Left ventricle myocardium inferior (tissue), 1 donor: Measurements from ENCODE around the gene NMNAT2. TPM values are rescaled to one million over a fixed set of nuclear protein-coding genes. Genes with fewer than 3 reads are reported as not detected.

Experiments used
- DNase-seq: peaks from one replicate; pipeline ENCODE4 v3.0.0-alpha.2; 2020
- H3K27ac ChIP-seq: fragments of 200-600 bp; replicated peaks from 2 replicates; pipeline ENCODE4 v1.8.0; 2021
- H3K27me3 ChIP-seq: fragments of 200-600 bp; 2 replicates; pipeline ENCODE4 v1.8.0; 2021; ENCODE audit warnings: low read depth
- H3K36me3 ChIP-seq: fragments of 200-600 bp; 2 replicates; pipeline ENCODE4 v1.8.0; 2021
- H3K4me1 ChIP-seq: fragments of 200-600 bp; 2 replicates; pipeline ENCODE4 v1.8.0; 2021
- H3K4me3 ChIP-seq: fragments of 200-600 bp; 2 replicates; pipeline ENCODE4 v1.8.0; 2021; ENCODE audit warnings: mild to moderate bottlenecking, moderate library complexity
- H3K9me3 ChIP-seq: fragments of 200-600 bp; replicated peaks from 2 replicates; pipeline ENCODE4 v1.8.0; 2021
- intact Hi-C: fragments of 100-400 bp; cut with micrococcal nuclease; formaldehyde crosslinking; loops from one replicate; pipeline ENCODE4 v1.11.0; 2022
- total RNA-seq: library from RNA; stranded (reverse); fragmentation: NEBNext Ultra II Directional; extraction: Animal tissue kit (Norgen Biotek cat#: 25700); gene quantifications from one replicate; pipeline ENCODE4 v1.2.1, GENCODE V29; 2021
- TF ChIP-seq, protein P1 (sequence below): fragments of 200-600 bp; IDR thresholded peaks from 2 replicates; pipeline ENCODE4 v1.8.0; 2021; ENCODE audit warnings: antibody characterized with exemption, mild to moderate bottlenecking, borderline replicate concordance
- donor health status: DM: no; HTN: yes; CAD: no; lungs with severe emphysema.

NMNAT2 gene
- total RNA-seq, 1 donor from 2014 or later, result 3.4 TPM

DNA sequence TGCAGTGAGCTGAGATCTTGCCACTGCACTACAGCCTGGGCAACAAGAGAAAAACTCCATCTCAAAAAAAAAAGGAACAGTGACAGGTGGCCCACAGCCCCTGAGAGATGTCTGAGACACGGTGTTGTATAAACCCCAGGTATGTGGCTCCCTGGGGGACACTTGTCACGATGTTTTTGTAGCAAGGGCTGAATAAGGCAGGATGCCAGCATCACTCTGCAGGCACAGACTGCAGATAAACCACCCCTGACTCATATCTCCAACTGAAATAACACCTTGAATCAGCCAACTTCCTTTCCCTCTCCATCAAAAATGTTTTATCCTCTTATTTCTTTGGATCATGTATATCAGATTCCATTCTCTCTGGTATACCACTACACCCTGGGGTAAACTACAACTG lies 52.5 kb downstream of the NMNAT2 start:
- DNase-seq, result no peak
- intact Hi-C loops, result no loop called here
- TF ChIP-seq, protein P1, sequence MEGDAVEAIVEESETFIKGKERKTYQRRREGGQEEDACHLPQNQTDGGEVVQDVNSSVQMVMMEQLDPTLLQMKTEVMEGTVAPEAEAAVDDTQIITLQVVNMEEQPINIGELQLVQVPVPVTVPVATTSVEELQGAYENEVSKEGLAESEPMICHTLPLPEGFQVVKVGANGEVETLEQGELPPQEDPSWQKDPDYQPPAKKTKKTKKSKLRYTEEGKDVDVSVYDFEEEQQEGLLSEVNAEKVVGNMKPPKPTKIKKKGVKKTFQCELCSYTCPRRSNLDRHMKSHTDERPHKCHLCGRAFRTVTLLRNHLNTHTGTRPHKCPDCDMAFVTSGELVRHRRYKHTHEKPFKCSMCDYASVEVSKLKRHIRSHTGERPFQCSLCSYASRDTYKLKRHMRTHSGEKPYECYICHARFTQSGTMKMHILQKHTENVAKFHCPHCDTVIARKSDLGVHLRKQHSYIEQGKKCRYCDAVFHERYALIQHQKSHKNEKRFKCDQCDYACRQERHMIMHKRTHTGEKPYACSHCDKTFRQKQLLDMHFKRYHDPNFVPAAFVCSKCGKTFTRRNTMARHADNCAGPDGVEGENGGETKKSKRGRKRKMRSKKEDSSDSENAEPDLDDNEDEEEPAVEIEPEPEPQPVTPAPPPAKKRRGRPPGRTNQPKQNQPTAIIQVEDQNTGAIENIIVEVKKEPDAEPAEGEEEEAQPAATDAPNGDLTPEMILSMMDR, result no peak

DNA sequence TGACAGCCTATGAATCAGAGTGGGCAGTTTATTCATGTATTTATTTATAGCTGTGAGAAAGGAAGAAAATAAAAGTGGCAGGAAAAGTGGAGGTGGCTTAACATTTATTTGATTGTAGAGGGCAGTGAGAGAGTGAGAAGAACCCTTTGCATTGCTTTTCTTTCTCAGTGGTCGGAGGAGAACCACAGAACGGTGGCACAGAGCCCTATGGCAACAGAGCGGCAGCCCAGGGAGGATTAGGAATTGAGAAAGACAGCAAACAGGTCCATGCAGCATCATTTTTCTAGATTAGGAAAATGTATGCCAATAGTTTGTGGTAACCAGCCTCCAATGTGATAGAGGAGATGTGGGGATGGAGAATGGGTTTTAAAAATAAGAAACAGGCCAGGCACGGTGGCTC lies 53.1 kb downstream of the NMNAT2 start:
- H3K9me3 ChIP-seq, result no peaks in the 10 kb centered on the region
- H3K4me3 ChIP-seq, result no peak overlapping the region
- no peaks in the 10 kb centered on the region for H3K27me3 ChIP-seq
- no peak for DNase-seq
- TF ChIP-seq, protein P1, result no peak
- no peaks in the 10 kb centered on the region for H3K36me3 ChIP-seq
- H3K27ac ChIP-seq, result no peak overlapping the region
- peaks cover 26% of the 10 kb centered on the region for H3K4me1 ChIP-seq
- intact Hi-C loops, result no loop called here

More for the DNA sequence above, 52.5 kb downstream of the NMNAT2 start:
- H3K4me1 ChIP-seq, result peaks cover 26% of the 10 kb centered on the region
- no peak overlapping the region for H3K27ac ChIP-seq
- no peaks in the 10 kb centered on the region for H3K27me3 ChIP-seq
- no peaks in the 10 kb centered on the region for H3K36me3 ChIP-seq
- no peaks in the 10 kb centered on the region for H3K9me3 ChIP-seq
- no peak overlapping the region for H3K4me3 ChIP-seq

DNA sequence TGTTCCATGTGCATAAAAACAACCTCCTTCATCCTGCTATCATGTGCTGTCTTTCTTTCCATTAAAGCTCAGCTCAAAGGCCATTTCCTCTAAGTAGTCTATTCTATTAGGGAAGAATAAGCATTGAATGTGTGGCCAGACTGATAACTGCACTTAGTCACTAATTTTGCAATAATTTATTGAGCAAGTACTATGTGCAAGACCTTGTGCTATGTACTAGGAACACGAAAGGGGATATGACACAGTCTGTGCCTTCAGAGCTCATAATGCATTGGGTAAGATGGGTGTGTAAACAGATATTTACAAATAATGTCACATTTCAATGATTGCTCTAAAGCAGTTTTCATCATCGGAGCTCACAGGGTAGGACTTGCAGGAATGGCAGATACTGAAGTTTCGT lies 54.2 kb downstream of the NMNAT2 start:
- no peaks in the 10 kb centered on the region for H3K36me3 ChIP-seq
- no peak overlapping the region for H3K4me3 ChIP-seq
- TF ChIP-seq, protein P1, result no peak
- H3K4me1 ChIP-seq, result peaks cover 26% of the 10 kb centered on the region
- no peaks in the 10 kb centered on the region for H3K9me3 ChIP-seq
- DNase-seq, result no peak
- no peaks in the 10 kb centered on the region for H3K27me3 ChIP-seq
- intact Hi-C loops, result no loop called here
- H3K27ac ChIP-seq, result no peak overlapping the region

DNA sequence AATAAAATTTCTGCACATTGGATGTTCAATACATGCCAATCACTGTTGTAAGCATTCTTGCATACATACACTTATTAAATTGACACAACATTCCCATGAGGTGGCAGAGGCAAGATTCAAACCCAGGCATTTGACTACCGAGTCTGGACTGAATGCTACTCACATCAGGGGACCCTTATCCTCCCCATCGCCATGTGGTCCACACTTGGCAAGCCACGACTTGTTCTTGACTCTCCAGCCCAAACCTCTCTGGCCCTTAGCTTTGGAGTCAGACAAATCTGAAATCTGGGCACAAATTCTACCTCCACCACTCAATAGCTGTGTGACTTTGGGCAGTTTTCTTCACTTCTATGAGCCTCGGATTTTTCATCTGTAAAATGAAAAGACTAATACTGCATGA lies 57.1 kb downstream of the NMNAT2 start:
- no peaks in the 10 kb centered on the region for H3K27me3 ChIP-seq

DNA sequence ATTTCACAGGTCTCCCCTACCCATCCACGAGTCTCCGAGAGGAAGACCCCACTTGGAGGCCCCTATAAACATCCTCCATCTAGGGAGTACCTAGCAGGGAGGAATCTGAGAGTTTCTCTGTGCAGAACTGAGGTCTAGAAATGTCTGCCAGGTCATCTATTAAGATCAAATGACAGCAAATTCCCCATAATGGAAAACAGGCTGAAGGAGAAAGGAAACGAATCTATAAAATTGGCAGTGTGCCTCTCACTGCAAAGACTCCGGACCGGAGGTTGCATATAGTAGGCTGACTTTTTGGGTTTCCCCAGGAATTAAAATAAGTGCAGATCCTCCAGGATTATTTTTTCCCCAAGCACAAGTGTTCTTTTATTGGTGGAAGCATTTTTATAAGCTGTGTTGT lies 57.7 kb downstream of the NMNAT2 start:
- DNase-seq, result no peak
- Histone ChIP-seq H3K36me3 (no peaks in the 10 kb centered on the region), H3K4me3 (no peak overlapping the region), H3K4me1 (peaks cover 16% of the 10 kb centered on the region), H3K9me3 (no peaks in the 10 kb centered on the region), H3K27ac (no peak overlapping the region), H3K27me3 (no peaks in the 10 kb centered on the region)
- intact Hi-C loops, result no loop called here
- TF ChIP-seq, protein P1, result no peak

More for the DNA sequence above, 57.1 kb downstream of the NMNAT2 start:
- intact Hi-C loops, result no loop called here
- Histone ChIP-seq H3K9me3 (no peaks in the 10 kb centered on the region), H3K27ac (no peak overlapping the region), H3K4me1 (peaks cover 16% of the 10 kb centered on the region), H3K36me3 (no peaks in the 10 kb centered on the region), H3K4me3 (no peak overlapping the region)
- TF ChIP-seq, protein P1, result no peak
- DNase-seq, result no peak
